Measurements from ENCODE around the gene MOXD1.

Gene MOXD1

DNA sequence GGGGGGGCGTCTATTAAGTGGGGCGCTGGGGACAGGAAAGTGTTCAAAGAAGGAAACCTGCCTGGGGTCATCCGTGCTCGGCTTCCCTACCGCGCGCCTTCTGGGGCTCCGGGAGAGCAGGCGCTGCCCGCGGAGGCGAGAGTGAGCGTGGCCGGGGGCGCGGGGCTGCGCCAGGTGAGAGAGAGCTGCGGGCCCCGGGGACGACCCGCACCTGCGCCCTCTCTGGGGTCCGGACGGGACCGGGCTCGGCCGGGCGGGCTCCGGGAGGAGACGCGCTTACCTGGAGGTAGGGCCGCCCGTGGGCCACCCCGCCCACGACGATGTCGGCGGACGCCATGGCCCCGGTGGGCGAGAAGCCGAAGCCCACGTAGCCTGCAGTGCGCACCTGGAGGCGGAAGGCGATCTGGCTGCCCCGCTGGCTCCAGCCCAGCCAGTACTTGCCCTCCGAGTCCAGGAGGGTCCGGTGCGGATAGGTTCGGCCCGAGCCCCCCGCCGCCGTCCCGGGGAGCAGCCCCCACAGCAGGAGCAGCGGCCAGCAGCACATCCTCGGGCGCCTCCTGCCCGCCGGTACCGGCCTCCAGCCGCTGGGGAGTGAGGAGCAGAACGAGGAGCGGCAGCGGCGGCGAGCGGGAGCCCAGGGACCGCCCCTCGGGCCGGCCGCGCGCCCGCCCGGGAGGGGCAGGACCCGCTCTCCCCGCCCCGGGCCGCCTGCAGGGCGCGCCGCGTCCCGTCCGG lies at the start of gene MOXD1:
MOXD1 (minus strand) TSS at position 593 of the 735 bp plus-strand sequence; CDS start at position 544, 49 bp downstream.
- no peak for DNase-seq (ENCODE audit: low read depth)

DNA sequence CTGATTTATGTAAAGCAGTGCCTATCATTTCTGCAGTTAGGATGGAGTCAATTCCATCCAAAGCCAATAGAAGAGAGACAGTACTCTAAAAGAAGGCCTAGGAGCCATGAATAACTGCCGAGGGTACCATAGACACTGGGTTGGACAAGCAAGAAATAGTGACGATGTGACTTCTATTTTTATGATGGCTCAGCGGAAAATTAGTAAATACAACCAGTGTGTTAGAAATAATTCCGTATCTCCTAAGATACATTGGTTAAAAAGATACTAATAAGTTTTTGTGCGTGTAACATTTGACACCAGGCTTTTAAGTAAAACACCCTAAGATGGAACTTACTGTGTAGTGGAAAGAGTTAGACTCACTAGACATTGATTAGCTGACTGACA lies 45.6 kb upstream of the MOXD1 start:
- no peak for DNase-seq (ENCODE audit: low read depth)

DNA sequence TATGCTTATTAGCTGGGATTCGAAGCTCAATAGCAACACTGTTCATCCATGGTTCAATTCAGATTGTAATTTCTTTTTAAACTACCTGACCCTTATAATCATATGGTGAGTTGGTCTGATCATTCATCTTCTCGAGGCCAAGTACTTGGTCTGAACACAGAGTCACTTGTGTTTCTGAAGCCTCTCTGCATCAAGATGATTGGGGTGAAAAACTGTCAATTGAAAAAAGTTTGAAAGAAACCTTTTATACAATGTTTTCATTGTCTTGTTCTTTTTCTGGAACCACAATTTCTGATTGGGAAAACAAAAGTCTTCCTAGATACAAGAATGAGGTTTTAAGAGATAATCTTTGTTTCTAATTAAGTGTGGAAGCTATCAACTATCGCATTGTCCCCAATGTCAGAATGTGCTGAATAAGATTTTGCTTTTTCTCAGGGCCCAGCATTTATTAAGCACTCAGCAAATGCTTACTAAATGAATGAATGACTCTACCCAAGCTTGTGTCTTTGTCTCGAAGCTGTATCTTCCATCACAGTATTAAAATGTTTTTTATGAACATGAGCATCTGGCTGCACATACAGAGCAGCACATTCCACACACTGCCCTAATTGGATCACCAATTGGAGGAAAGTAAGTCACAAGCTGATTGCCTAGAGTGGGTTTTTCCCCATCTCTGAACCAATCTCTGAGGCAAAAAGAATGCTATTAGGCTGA lies 45.0 kb upstream of the MOXD1 start:
- no peak for DNase-seq (ENCODE audit: low read depth)

DNA sequence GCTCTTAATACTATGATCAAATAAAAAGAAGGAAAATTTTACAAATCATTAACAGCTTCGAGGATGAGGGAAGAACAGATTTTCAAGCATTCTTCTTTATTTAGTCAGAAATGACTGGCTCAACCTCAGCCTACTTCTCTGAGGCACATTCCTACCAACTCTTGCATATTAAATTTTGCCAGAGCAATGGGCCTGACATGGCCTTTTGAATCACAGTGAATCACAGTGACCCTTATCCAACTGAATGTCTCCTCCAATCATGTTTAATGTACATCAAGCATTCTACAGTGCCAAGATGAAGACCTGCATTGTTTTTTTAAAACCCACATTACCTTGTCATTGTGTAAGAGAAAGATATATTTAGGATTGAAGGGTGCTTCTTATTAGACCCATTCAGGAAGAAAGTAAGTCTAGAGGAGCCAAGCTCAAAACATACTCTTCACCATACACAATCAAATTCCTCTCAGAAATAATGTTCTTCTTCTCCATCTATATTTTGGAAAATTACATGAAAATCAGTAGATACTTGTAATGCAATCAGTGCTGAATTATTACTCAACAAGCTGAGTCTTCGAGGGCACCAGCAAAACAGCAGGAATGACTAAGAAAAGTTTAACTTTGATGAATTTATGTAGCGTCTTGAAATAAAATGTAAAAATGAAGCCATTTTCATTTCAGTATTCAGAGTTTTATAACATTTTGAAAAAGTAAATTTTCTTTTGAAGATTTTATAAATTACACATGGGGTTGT lies 44.1 kb upstream of the MOXD1 start:
- DNase-seq (ENCODE audit: low read depth), result no peak

DNA sequence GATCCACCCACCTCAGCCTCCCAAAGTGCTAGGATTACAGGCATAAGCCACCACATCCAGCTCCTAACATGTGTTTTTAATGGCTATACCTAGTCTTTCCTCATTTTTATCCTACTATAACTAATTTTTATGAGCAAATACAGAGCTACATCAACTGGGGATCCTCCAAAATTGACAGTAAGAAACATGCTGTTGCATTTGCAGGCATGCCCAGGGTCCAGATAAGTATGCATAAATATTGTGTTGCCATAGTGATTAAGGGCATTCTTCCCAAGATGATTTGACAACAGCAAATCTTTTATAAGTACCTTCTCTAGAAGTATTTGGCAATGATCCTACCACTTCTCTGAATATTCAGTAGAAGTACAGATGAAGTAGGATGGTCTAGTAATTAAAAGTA lies 41.9 kb upstream of the MOXD1 start:
- DNase-seq (ENCODE audit: low read depth), result no peak

DNA sequence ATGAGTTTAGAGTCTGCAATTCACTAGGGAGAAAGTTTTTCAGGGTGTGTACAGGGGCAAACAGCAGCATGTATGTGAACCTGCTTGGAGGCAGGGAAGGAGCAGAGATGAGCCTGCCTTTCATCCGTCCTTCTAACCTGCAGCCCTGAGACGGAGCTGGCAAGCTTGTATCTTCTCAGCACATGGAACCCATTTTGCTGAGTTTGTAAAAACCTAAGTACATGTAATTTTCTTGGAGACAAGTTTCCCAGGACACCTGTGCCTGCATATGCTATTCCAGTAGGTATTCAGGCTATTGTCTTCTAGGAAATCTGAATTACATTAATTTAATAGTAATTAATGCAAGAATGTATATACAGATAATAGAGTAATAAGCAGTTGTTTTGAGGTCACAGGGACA lies 28.8 kb upstream of the MOXD1 start:
- no peak for DNase-seq (ENCODE audit: low read depth)

DNA sequence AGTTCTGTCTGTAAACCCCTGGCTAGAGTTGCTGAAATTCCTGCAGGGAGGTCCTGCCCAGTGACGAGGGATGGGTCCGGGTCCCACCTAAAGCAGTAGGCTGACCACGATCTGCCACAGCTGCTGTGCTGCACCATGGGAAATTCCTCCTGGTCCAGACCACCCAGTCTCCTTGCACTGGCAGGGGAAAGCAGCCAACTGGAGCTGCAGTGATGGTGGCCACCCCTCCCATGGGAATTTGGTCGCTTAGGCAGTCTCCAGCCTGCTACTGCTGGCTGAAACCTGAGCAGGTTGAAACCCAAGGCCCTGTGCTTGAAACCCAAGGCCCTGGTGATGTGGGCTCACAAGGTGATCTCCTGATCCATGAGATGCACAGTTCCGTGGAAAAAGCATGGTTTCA lies 23.9 kb upstream of the MOXD1 start:
- DNase-seq (ENCODE audit: low read depth), result no peak

DNA sequence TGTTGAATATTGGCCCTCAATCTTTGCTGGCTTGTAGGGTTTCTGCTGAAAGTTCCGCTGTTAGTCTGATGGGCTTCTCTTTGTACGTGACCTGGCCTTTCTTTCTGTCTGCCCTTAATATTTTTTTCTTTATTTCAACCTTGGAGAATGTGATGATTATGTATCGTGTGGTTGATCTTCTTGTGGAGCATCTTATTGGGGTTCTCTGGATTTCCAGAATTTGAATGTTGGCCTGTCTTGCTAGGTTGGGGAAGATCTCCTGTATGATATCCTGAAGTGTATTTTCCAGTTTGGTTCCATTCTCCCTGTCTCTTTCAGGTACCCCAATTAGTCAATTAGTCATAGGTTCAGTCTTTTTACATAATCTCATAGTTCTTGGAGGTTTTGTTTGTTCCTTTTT lies 22.6 kb upstream of the MOXD1 start:
- no peak for DNase-seq (ENCODE audit: low read depth)

DNA sequence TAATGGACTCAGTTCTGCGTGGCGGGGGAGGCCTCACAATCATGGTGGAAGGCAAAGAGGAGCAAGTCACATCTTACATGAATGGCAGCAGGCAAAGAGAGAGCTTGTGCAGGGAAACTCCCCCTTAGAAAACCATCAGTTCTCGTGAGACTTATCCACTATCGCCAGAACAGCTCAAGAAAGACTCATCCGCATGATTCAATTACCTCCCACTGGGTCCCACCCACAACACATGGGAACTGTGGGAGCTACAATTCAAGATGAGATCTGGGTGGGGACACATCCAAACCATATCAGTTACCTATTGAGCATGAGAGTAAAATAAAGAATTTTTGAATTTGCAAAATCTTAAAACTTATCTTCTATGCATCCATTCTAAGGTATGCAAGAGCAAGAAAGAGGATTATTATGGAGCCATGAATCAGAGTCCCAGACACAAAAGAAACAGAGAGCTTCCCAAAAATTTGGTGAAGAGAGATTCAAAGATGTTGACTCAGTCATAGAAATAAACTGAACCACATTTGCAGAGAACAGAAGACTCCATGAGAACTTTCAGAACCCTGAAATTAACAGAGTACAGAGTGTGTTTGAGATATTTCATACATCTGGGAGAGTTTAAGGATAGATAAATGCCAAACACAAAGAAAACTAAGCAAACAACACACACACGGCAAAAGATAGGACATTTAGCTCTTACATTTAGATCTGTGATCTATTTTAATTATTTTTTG lies 17.1 kb upstream of the MOXD1 start:
- DNase-seq (ENCODE audit: low read depth), result no peak

DNA sequence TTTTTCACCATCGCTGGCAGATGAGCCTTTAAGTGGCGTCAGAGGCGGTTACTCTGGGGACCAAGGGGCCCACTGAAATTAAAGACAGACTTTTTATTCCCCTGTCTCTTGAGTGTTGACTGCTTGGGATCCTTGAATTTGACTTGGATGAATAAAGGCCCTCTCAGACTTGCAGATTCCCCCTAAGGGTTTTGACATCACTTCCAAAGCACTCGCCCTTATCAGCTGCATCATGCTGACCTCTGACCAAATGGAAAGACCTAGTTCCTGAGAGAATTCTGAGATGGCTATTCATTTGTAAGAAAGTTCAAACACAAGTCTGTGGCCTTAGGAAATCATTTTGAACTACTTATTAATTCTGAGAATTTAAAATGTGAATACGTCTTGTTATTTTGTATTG lies 13.5 kb upstream of the MOXD1 start:
- no peak for DNase-seq (ENCODE audit: low read depth)

DNA sequence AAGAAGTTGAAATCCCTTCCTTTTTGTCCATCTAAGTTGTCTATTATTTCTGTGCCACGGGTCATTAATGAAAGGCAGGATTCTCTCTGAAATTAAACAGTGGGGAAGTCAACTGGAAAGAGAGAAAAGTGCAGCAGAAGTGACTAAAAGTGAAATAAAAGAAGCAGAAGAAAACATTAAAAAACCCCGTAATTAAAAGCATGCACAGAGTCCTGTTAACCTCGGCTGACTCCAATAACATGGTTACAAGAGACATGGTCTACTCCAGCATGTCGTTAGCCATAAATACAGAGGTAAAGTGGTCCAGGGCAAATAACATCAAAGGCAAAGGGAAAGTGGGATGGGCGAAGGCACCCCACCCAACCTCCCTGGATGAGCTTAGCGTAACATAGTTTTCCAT lies 13.0 kb upstream of the MOXD1 start:
- DNase-seq (ENCODE audit: low read depth), result no peak

DNA sequence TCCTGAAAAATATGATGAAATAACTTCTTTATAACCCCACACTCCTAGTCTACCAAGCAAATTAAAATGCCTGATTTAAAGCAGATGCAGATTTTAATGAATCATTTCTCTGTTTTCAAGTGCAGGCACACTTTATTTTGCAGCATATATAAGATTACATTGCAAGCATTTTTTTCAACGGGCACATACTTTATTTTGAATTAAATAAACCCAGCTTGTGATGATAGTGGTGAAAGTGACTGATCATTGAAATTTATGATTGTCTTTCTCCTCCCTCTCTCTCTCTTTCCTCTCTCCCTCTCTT lies 12.2 kb upstream of the MOXD1 start:
- DNase-seq (ENCODE audit: low read depth), result no peak

DNA sequence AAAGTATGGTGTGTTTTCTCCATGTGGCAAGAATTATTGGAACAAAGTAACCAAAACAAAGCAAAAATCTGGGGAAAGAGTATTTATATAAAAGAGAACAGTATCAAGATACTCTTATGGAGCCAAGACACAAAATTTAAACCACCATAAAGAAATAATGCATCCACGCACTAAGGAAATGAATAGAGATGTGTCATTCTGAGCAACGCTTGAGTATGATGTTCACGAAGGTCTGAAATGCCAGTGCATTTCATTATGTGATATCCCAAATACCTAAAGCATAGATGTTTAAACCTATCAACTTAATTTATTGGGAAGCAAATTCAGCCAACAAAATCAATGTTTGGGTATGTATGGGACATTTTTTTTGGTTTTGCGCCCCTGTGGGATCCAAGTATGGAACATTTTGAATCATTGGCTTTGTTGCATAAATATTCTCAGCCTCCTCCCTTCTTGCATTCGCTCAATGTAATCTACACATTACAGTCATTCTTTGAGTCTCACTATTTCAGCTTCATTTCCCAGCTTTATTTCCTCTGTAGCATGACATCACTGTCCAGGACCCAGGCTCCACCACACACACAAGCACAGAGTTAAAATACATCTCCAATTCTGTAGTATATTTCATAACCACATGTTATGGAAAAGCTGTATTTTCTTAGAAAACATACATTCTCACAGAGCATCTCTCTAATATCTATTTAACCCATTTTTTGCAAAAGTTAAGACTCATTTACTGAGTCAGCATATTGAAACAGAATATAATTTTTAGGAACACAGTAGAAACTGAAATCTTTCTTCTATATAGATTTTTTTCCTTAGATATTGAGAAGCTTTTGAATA lies 11.6 kb upstream of the MOXD1 start:
- DNase-seq (ENCODE audit: low read depth), result no peak

DNA sequence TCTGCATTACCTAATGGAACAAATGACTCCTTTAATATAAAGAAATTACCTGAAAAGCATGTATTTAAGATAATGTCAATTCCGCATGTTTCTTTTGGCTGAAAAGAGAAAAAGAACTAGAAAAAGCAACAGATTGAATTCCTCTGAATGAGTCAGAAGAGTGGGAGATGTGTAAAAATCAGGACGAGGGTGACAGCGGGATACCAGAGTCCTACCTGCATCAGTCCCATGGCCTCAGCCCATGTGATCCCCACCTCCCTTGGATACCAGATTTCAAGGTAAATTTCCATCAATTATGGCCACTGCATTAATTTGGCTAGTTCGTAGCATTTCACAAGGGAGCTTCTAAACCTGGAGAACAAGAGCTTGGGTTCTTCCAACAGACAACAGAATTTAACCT lies 10.0 kb upstream of the MOXD1 start:
- DNase-seq (ENCODE audit: low read depth), result no peak

DNA sequence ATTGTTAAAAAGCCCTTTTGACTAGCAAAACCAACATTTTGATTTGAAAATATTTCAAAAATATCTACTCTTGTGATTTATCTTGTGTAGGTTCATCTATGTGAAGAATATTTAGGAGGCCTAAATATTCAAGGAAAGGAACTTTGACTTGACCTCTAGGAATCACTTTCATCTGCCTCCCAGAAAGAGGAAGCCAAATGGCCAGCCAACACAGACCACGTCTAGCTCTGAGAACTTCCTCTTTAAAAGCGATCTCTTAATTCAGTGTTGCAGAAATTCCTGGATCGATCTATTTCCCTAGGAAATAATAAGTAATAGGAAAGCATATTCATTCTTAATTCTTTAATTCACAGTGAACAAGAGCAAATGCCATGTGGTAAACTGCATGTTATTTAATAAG lies 9.6 kb upstream of the MOXD1 start:
- no peak for DNase-seq (ENCODE audit: low read depth)

DNA sequence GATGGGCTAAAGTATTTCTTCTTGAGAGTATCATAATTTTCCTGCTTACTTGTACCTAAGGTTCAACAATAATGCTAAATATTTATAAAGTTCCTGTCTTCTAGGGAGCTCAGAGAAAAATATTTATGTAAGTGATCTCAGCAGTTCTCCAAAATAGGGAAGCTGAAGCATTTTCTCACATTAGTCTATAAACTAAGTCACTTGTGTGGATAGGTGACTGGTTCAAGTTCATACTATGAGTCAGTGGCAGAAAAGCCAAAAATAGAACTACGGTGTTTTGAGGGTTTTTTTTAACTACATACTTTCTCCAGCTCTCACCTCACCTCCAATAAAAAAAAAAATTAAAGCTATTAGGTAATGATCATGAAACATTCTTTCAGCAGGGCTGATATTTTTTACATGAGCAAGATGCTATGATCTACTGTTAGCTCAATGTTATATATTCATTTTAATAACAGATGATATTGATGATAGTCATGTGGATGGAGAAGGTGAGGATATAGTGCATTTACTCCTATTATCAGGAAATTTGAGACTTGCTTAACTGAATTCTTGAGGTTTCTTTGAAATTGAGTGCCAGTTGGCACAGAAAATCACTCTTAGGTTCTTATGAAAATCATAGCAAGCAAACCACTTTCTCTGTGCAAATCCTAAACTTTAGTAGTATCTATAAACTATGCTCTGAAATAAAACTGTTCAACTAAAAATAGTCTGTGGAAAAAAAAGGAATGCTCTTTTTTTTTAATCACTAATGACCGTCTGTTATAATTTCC lies 4.1 kb upstream of the MOXD1 start:
- no peak for DNase-seq (ENCODE audit: low read depth)

DNA sequence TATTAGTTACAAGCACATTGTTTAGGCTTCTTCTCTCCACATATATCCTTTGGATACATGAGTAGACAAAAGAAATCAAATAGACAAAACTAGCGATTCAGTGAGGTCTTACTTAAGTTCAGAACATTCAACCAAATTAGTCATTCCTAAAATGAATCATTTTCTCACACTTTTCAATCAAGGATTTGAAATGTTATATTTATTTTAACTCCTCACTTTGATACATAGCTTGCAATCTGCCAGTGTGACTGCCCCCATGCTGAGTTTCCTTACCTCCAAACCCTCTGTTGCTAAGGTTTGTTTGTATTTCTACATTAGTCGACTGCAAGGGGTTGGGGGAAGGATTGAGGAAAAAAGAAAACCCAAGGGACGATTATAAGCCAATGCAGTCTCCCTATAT lies 3.5 kb upstream of the MOXD1 start:
- DNase-seq (ENCODE audit: low read depth), result no peak

DNA sequence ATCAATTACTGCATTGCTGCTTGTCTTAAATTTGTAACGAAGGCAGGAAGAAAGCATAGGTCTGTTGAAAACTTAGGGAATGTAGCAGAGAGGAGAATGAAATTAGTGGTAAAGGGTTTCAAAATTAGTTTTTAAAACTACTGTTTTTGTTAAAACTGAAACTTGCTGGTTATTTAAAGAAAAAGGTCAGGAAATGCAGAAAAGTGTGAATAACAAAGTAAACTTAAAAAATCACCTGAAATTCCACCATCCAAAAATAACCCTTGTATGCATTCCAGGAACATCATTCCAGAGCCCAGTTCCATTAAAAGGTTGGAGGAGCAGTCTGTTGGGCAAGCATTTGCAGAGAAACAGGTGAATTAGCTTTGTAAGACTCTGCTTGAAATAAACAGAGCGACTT lies 3.1 kb upstream of the MOXD1 start:
- no peak for DNase-seq (ENCODE audit: low read depth)

DNA sequence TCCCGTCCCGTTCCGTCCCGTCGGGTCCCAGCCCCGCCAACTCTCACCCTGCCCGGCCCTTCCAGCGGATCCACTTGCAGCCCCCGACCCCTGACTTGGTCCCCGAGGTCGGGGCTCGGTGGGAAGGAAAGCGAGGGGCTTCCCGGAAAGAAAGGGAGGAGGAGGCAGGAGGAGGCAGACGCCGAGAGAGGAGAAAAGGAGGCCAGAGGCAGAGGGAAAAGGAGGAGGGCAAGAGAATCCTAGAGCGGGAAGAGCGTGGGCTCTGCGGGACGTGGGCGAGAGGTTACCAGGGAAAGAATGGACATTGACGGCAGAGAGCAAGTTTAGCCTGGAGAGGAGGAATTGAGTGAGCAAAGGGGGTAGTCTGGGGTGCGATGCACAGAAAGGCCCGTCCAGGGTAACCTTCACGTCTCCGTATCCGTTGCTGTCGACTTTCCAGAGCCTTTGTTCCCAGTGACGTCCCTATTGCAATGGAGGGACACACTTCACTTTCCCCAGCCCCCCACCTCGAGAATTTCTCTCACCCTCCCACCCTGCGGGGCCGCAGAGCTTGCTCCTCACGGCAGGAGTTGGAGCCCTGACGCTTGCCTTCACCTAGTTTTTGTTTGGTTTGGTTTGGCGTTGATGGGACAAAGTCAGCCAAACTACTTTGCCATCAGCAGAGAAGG lies 477 bp upstream of the MOXD1 start:
- DNase-seq (ENCODE audit: low read depth), result no peak

DNA sequence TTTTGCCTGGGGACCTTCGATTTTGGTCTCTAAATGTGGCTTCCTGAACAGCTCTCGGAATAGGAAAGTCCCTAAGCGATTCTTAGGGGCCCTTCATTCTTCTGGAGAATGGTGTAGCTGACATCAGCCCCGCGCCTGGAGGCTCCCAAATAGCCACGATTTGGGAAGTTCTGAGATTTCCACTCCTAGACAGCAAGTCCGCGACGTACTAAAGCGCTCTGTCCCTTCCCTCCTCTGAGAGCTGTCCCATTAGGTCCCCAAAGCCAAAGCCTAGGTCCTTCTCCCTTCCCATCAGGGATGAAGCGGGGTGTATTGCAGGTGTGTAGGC lies 756 bp downstream of the MOXD1 start:
- no peak for DNase-seq (ENCODE audit: low read depth)

Measured in activated T-helper 9 cell treated with anti-CD3 and anti-CD28 coated beads, Interleukin-2, amount 50 U/mL, for 16 hours (primary cell).